Transverse colon (tissue), 4 donors: ENCODE measurements around the gene SMYD3. TPM values are rescaled to one million over a fixed set of nuclear protein-coding genes. Genes with fewer than 3 reads are reported as not detected.

Experiments
- DNase-seq: peaks from one replicate; pipeline ENCODE4 v3.0.0-alpha.2; 2019
- H3K27ac ChIP-seq, 4 donors: fragments of 200-600 bp; sonication (generic); 2 replicates each; pipeline ENCODE4 v1.5.1; 2016 to 2018; ENCODE audit warnings: inconsistent platforms in 4 of 4
- H3K27me3 ChIP-seq: fragments of 200-600 bp; sonication (generic); 2 replicates; pipeline ENCODE4 v1.5.1; 2017; ENCODE audit warnings: inconsistent platforms
- H3K36me3 ChIP-seq, 4 donors: fragments of 200-600 bp; sonication (generic); 2 replicates each; pipeline ENCODE4 v1.5.1; 2017 to 2019; ENCODE audit warnings: inconsistent platforms in 4 of 4
- H3K4me1 ChIP-seq, 4 donors: fragments of 200-600 bp; sonication (generic); 2 replicates each; pipeline ENCODE4 v1.5.1; 2017 to 2020; ENCODE audit warnings: inconsistent platforms in 4 of 4
- H3K4me3 ChIP-seq, 4 donors: fragments of 200-600 bp; sonication (generic); 1 replicate in 1 of 4; 2 replicates in 3 of 4; pipeline versions ENCODE4 v1.5.1 to v1.6.1; 2017 to 2019; ENCODE audit warnings: inconsistent platforms in 4 of 4
- H3K9me3 ChIP-seq, 2 donors: fragments of 200-600 bp; sonication (generic); 2 replicates each; pipeline ENCODE4 v1.5.1; 2017 to 2019; ENCODE audit warnings: inconsistent platforms in 2 of 2
- EP300 ChIP-seq: sonication (generic); formaldehyde crosslinking; IDR thresholded peaks from one replicate; pipeline ENCODE4 v1.6.1; 2017; ENCODE audit warnings: antibody characterized with exemption, low read depth
- POLR2A ChIP-seq: fragments of 450-650 bp; IDR thresholded peaks from one replicate; pipeline ENCODE4 v1.6.1; 2016; ENCODE audit warnings: antibody characterized with exemption, mild to moderate bottlenecking, moderate library complexity
- POLR2AphosphoS5 ChIP-seq, 3 donors: sonication (generic); formaldehyde crosslinking; IDR thresholded peaks; one replicate each; pipeline ENCODE4 v1.6.1; 2016; ENCODE audit warnings: antibody characterized with exemption in 3 of 3
- WGBS, 2 donors: methylation state at CpG; one replicate each; pipeline ENCODE4 v1.1.5; 2018; ENCODE audit warnings: low coverage in 1 of 2; 5-methylcytosine and 5-hydroxymethylcytosine counted together
- in situ Hi-C, 4 donors: fragments of 200-750 bp; cut with MboI; loops; one replicate each; pipeline versions ENCODE4 v1.15.0 to v1.15.1; 2017; ENCODE audit warnings: low sequenced_read_pairs in 3 of 4, low pct_ligation_motif_present in 1 of 4, low pct_unique_long_range_greater_than_20kb in 1 of 4
- intact Hi-C: fragments of 100-400 bp; cut with DNase I; formaldehyde crosslinking; loops from one replicate; pipeline ENCODE4 v1.15.1; 2023; ENCODE audit warnings: low total_unique reads
- total RNA-seq, 4 donors: library from RNA; depleted of rRNA; stranded (reverse); fragments of >200 nt; gene quantifications; one replicate each; pipeline ENCODE4 v1.1.0, GENCODE V29; 2016
- TF ChIP-seq, protein P1 (sequence below), 5 experiments: fragments of 200-600 bp in 3 of 5; fragments of 450-650 bp in 2 of 5; sonication (generic) in 3 of 5; IDR thresholded peaks; 1 replicate in 2 of 5; 2 replicates in 3 of 5; pipeline ENCODE4 v1.5.1; 2016 to 2017; ENCODE audit warnings: antibody characterized with exemption in 5 of 5, inconsistent platforms in 3 of 5, mild to moderate bottlenecking in 2 of 5, moderate library complexity in 1 of 5

Gene SMYD3
- total RNA-seq, 4 donors from 2014 or later: 10.5 to 31.3 (median 25.8) TPM

- no peaks in the 10 kb centered on the region for H3K36me3 ChIP-seq
- H3K27ac ChIP-seq: no peak overlapping the region
- WGBS, 2 donors: 89 to 100% methylated on average over 1 of the region's 1 CpG
- no peaks in the 10 kb centered on the region for H3K9me3 ChIP-seq
- no peak for DNase-seq
- TF ChIP-seq, protein P1, sequence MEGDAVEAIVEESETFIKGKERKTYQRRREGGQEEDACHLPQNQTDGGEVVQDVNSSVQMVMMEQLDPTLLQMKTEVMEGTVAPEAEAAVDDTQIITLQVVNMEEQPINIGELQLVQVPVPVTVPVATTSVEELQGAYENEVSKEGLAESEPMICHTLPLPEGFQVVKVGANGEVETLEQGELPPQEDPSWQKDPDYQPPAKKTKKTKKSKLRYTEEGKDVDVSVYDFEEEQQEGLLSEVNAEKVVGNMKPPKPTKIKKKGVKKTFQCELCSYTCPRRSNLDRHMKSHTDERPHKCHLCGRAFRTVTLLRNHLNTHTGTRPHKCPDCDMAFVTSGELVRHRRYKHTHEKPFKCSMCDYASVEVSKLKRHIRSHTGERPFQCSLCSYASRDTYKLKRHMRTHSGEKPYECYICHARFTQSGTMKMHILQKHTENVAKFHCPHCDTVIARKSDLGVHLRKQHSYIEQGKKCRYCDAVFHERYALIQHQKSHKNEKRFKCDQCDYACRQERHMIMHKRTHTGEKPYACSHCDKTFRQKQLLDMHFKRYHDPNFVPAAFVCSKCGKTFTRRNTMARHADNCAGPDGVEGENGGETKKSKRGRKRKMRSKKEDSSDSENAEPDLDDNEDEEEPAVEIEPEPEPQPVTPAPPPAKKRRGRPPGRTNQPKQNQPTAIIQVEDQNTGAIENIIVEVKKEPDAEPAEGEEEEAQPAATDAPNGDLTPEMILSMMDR (IDR thresholded peaks at IDR 0.05): no peak
- TF ChIP-seq EP300 (no peak), POLR2AphosphoS5 (IDR thresholded peaks at IDR 0.05) (no peak), POLR2A (no peak)
- no peaks in the 10 kb centered on the region for H3K27me3 ChIP-seq
- H3K4me3 ChIP-seq: no peak overlapping the region
- intact Hi-C loops (no loop called here), in situ Hi-C loops (no loop called here)
- no peaks in the 10 kb centered on the region for H3K4me1 ChIP-seq
Measured at GRCh38 chr1:246078888-246079252, 428.2 kb downstream of the SMYD3 start.

GRCh38 chr1:246078126-246078887 lies 428.8 kb downstream of the SMYD3 start:
- Histone ChIP-seq H3K4me3 (no peak overlapping the region), H3K27me3 (no peaks in the 10 kb centered on the region), H3K9me3 (no peaks in the 10 kb centered on the region), H3K4me1 (no peaks in the 10 kb centered on the region), H3K36me3 (no peaks in the 10 kb centered on the region), H3K27ac (no peak overlapping the region)
- in situ Hi-C loops (no loop called here), intact Hi-C loops (no loop called here)
- TF ChIP-seq, protein P1 (IDR thresholded peaks at IDR 0.05): no peak
- TF ChIP-seq POLR2A: no peak
- TF ChIP-seq POLR2AphosphoS5 (IDR thresholded peaks at IDR 0.05): no peak
- TF ChIP-seq EP300: no peak
- 72 to 88% methylated on average over 9 of the region's 9 CpGs for WGBS, 2 donors
- DNase-seq: no peak

- Histone ChIP-seq H3K27ac (no peak overlapping the region), H3K27me3 (no peaks in the 10 kb centered on the region), H3K4me1 (no peaks in the 10 kb centered on the region), H3K36me3 (no peaks in the 10 kb centered on the region), H3K9me3 (no peaks in the 10 kb centered on the region), H3K4me3 (no peak overlapping the region)
- no peak for TF ChIP-seq EP300
- no peak for TF ChIP-seq POLR2A
- TF ChIP-seq, protein P1 (IDR thresholded peaks at IDR 0.05): no peak
- TF ChIP-seq POLR2AphosphoS5 (IDR thresholded peaks at IDR 0.05): no peak
- intact Hi-C loops (no loop called here), in situ Hi-C loops (no loop called here)
- 73 to 92% methylated on average over 1 of the region's 1 CpG for WGBS, 2 donors
- DNase-seq: no peak
Measured at GRCh38 chr1:246077476-246077875, 429.6 kb downstream of the SMYD3 start.

- 84 to 85% methylated on average over 2 of the region's 2 CpGs for WGBS, 2 donors
- no peak overlapping the region for H3K27ac ChIP-seq
- TF ChIP-seq EP300: no peak
- TF ChIP-seq POLR2A: no peak
- no peak for TF ChIP-seq POLR2AphosphoS5 (IDR thresholded peaks at IDR 0.05)
- TF ChIP-seq, protein P1 (IDR thresholded peaks at IDR 0.05): no peak
- H3K4me1 ChIP-seq: no peaks in the 10 kb centered on the region
- intact Hi-C loops: no loop called here
- no peaks in the 10 kb centered on the region for H3K9me3 ChIP-seq
- H3K27me3 ChIP-seq: no peaks in the 10 kb centered on the region
- no peak for DNase-seq
- no peak overlapping the region for H3K4me3 ChIP-seq
- H3K36me3 ChIP-seq: no peaks in the 10 kb centered on the region
- in situ Hi-C loops: no loop called here
Measured at GRCh38 chr1:246074421-246074820, 432.7 kb downstream of the SMYD3 start.
